Parathyroid adenoma (tissue), 2 donors: ENCODE measurements around the gene WBP1L.

ENCODE experiments used
- H2AFZ ChIP-seq: fragments of 300-600 bp; sonication (generic); one replicate; pipeline ENCODE4 v1.7.0; 2017; ENCODE audit warnings: antibody characterized with exemption, mild to moderate bottlenecking
- H3K27ac ChIP-seq: fragments of 300-600 bp; sonication (generic); one replicate; pipeline ENCODE4 v1.7.0; 2017
- H3K27me3 ChIP-seq: fragments of 300-600 bp; sonication (generic); one replicate; pipeline ENCODE4 v1.7.0; 2017; ENCODE audit warnings: low read length; ENCODE audit not compliant: control insufficient read depth, insufficient read depth
- H3K36me3 ChIP-seq: fragments of 300-600 bp; sonication (generic); one replicate; pipeline ENCODE4 v1.7.0; 2017; ENCODE audit warnings: low read length; ENCODE audit not compliant: control insufficient read depth, insufficient read depth
- H3K4me1 ChIP-seq: fragments of 300-600 bp; sonication (generic); one replicate; pipeline ENCODE4 v1.7.0; 2017; ENCODE audit warnings: control low read depth
- H3K4me2 ChIP-seq: fragments of 300-600 bp; sonication (generic); one replicate; pipeline ENCODE4 v1.7.0; 2017; ENCODE audit warnings: low read length
- H3K4me3 ChIP-seq: fragments of 300-600 bp; sonication (generic); one replicate; pipeline ENCODE4 v1.7.0; 2017; ENCODE audit warnings: low read depth, low read length
- H3K79me2 ChIP-seq: fragments of 300-600 bp; sonication (generic); one replicate; pipeline ENCODE4 v1.7.0; 2017; ENCODE audit warnings: control low read depth
- H3K9ac ChIP-seq: fragments of 300-600 bp; sonication (generic); one replicate; pipeline ENCODE4 v1.7.0; 2017; ENCODE audit warnings: mild to moderate bottlenecking
- H3K9me3 ChIP-seq: fragments of 300-600 bp; sonication (generic); one replicate; pipeline ENCODE4 v1.7.0; 2017; ENCODE audit warnings: low read length; ENCODE audit not compliant: control insufficient read depth
- TF ChIP-seq, protein P1 (sequence below): fragments of 300-600 bp; sonication (generic); IDR thresholded peaks from one replicate; pipeline ENCODE4 v1.7.0; 2017; ENCODE audit warnings: antibody characterized with exemption, mild to moderate bottlenecking
- donor health status: primary hyperparathyroidism.

The WBP1L gene

DNA sequence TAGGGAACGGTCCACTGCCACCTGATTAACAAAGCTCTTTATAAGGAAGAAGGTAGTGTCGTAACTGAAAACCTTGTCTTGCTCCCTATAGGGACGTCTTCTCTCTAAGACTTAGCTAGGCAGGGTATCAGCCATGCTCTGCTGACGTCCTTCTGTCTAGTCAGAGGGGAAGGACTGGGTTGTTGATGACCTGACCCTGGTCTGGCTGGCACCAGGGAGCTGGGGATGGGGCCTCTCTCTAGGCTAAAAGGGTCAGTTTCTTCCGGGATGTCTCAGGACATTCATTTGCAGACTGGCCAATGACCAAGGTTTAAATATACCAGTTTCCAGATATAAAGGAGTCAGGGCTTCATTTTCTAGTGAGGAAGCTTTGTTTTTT, 83.8 kb downstream of the WBP1L start:
- no peaks in the 10 kb centered on the region for H3K27me3 ChIP-seq
- no peaks in the 10 kb centered on the region for H3K36me3 ChIP-seq
- no peaks in the 10 kb centered on the region for H3K79me2 ChIP-seq
- TF ChIP-seq, protein P1, sequence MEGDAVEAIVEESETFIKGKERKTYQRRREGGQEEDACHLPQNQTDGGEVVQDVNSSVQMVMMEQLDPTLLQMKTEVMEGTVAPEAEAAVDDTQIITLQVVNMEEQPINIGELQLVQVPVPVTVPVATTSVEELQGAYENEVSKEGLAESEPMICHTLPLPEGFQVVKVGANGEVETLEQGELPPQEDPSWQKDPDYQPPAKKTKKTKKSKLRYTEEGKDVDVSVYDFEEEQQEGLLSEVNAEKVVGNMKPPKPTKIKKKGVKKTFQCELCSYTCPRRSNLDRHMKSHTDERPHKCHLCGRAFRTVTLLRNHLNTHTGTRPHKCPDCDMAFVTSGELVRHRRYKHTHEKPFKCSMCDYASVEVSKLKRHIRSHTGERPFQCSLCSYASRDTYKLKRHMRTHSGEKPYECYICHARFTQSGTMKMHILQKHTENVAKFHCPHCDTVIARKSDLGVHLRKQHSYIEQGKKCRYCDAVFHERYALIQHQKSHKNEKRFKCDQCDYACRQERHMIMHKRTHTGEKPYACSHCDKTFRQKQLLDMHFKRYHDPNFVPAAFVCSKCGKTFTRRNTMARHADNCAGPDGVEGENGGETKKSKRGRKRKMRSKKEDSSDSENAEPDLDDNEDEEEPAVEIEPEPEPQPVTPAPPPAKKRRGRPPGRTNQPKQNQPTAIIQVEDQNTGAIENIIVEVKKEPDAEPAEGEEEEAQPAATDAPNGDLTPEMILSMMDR = no peak
- H3K4me2 ChIP-seq = no peak overlapping the region
- no peak overlapping the region for H2AFZ ChIP-seq
- no peak overlapping the region for H3K9ac ChIP-seq
- H3K27ac ChIP-seq = no peak overlapping the region
- H3K9me3 ChIP-seq = no peaks in the 10 kb centered on the region
- no peaks in the 10 kb centered on the region for H3K4me1 ChIP-seq
- no peak overlapping the region for H3K4me3 ChIP-seq

DNA sequence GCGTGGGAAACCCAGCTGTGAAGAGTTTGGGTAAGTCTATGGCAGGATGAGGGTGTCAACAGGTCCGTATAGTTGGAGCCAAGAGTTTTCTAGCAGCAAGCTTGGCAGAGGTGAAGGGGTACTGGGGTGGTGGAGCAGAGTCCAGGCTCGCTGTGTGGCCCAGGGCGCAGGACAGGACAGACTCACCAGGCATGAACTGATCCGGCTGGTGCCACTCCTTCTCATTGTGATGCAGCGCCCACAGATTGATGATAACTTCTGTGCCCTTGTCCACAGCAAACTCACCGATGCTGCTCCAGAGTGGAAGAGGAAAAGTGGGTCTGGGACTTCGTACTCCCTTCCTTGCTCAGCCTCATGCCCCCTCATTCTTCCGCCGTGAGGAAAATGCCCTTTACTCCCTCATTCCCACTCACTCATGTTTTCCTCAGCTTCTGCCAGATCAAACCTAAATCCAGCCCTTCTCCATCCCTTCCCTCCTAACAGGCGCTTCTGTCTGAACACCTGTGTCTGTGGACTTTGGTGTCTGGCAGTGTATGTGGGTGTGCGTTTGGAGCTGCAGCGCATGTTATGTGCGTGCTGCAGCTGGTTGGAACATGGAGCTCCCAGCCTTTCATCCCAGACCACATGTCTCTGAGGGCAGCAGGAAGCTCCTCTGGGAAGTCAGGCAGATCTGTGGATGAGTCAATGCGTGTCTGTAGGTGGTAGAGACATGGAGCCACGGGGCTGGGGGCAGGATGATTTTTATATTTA, 87.7 kb downstream of the WBP1L start:
- no peaks in the 10 kb centered on the region for H3K79me2 ChIP-seq
- no peaks in the 10 kb centered on the region for H3K36me3 ChIP-seq
- H2AFZ ChIP-seq = no peak overlapping the region
- no peak overlapping the region for H3K27ac ChIP-seq
- H3K4me1 ChIP-seq = peaks cover 12% of the 10 kb centered on the region
- TF ChIP-seq, protein P1 = no peak
- no peaks in the 10 kb centered on the region for H3K27me3 ChIP-seq
- no peak overlapping the region for H3K9ac ChIP-seq
- no peaks in the 10 kb centered on the region for H3K9me3 ChIP-seq
- H3K4me3 ChIP-seq = no peak overlapping the region
- H3K4me2 ChIP-seq = no peak overlapping the region

DNA sequence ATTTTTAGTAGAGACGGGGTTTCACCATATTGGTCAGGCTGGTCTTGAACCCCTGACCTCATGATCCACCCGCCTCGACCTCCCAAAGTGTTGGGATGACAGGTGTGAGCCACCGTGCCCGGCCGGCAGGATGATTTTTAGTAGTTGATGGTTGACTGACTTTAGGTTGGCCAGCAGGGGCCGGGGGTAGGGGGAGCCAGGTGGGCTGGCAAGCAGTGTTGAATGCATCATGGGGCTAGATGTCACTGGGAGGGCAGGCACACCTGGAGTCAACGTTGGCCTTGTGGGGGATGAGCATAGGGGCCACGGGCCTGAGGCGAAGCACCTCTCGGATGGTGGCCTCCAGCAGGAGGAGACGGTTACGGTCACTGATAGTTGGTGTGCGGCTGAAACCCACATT, 88.5 kb downstream of the WBP1L start:
- Histone ChIP-seq H2AFZ (no peak overlapping the region), H3K27me3 (no peaks in the 10 kb centered on the region), H3K4me3 (no peak overlapping the region), H3K36me3 (no peaks in the 10 kb centered on the region), H3K9me3 (no peaks in the 10 kb centered on the region), H3K4me2 (no peak overlapping the region), H3K4me1 (peaks cover 20% of the 10 kb centered on the region), H3K9ac (no peak overlapping the region), H3K79me2 (no peaks in the 10 kb centered on the region), H3K27ac (no peak overlapping the region)
- TF ChIP-seq, protein P1 = no peak

DNA sequence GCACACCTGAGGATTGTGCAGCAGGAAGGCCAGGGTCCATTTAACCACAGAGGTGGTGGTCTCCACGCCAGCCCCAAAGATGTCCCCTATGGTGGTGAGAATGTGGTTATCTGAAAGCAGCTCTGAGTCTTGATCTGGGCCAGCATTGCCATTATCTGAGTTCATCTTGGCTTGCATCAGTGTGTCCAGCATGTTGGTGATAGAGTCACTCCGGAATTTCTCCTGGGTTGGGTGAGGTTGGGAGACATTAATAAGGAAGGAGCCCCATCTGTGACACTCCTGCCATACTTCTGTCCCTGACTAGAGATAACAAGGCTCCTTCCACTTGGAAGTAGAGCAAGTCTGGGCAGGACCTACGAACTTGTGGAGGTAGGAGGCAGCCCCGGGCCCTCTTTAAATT, 89.2 kb downstream of the WBP1L start:
- Histone ChIP-seq H3K27me3 (no peaks in the 10 kb centered on the region), H3K4me1 (peaks cover 26% of the 10 kb centered on the region), H3K36me3 (no peaks in the 10 kb centered on the region), H3K4me3 (no peak overlapping the region), H3K27ac (no peak overlapping the region), H2AFZ (no peak overlapping the region), H3K9ac (no peak overlapping the region), H3K4me2 (no peak overlapping the region), H3K9me3 (no peaks in the 10 kb centered on the region), H3K79me2 (no peaks in the 10 kb centered on the region)
- TF ChIP-seq, protein P1 = no peak

DNA sequence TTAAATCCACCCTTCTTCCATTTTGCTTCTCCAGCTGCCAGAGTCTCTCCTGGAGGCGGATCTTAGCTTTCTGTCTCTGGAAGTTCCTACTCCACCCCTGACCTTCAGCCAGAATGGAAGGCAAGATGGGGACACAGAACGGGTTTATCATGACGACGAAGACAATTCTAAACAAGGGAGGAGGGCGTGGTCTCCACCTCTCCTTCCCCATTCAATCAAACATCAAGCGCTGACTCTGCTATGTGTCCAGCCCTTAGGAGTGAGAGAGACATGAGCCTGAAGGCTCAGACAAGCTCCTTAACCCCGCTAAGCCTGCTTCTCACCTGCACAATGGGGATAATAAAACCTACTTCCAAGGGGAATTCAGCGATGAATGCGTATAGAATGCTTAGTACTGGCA, 90.4 kb downstream of the WBP1L start:
- TF ChIP-seq, protein P1 = no peak
- H3K4me1 ChIP-seq = peaks cover 28% of the 10 kb centered on the region
- no peak overlapping the region for H2AFZ ChIP-seq
- H3K27ac ChIP-seq = no peak overlapping the region
- no peaks in the 10 kb centered on the region for H3K36me3 ChIP-seq
- no peak overlapping the region for H3K4me3 ChIP-seq
- no peaks in the 10 kb centered on the region for H3K9me3 ChIP-seq
- H3K4me2 ChIP-seq = no peak overlapping the region
- H3K27me3 ChIP-seq = no peaks in the 10 kb centered on the region
- H3K9ac ChIP-seq = no peak overlapping the region
- no peaks in the 10 kb centered on the region for H3K79me2 ChIP-seq
